Ovary (tissue), 9 donors: ENCODE data around the gene RAET1E. TPM values are rescaled to one million over a fixed set of nuclear protein-coding genes. Genes with fewer than 3 reads are reported as not detected.

Source experiments
- DNase-seq, 5 donors: peaks; one replicate each; pipeline ENCODE4 v3.0.0-alpha.2; 2019 to 2020
- H3K27ac ChIP-seq, 2 donors: fragments of 200-600 bp; one replicate each; pipeline versions ENCODE4 v1.5.1 to v1.8.0; 2019 to 2022
- H3K27me3 ChIP-seq: fragments of 200-600 bp; one replicate; pipeline ENCODE4 v1.8.0; 2022
- H3K36me3 ChIP-seq: fragments of 200-600 bp; sonication (generic); one replicate; pipeline ENCODE4 v1.5.1; 2019
- H3K4me1 ChIP-seq: one replicate; pipeline ENCODE4 v1.8.1; 2013; ENCODE audit warnings: mild to moderate bottlenecking, moderate library complexity; ENCODE audit not compliant: insufficient read depth
- H3K4me3 ChIP-seq: fragments of 200-600 bp; sonication (generic); one replicate; pipeline ENCODE4 v1.5.1; 2017
- H3K9me3 ChIP-seq, 2 donors: fragments of 200-600 bp in 1 of 2; sonication (generic) in 1 of 2; one replicate each; pipeline versions ENCODE4 v1.5.1 to v1.8.1; 2013 to 2019; ENCODE audit warnings: mild to moderate bottlenecking in 1 of 2, moderate library complexity in 1 of 2
- EP300 ChIP-seq: sonication (generic); formaldehyde crosslinking; IDR thresholded peaks from one replicate; pipeline ENCODE4 v1.6.1; 2017; ENCODE audit warnings: antibody characterized with exemption
- POLR2A ChIP-seq: fragments of 450-650 bp; IDR thresholded peaks from one replicate; pipeline ENCODE4 v1.6.1; 2017; ENCODE audit warnings: antibody characterized with exemption, mild to moderate bottlenecking, moderate library complexity
- WGBS, 3 donors: extraction: QIAGEN DNeasy Blood & Tissue Kit in 1 of 3; methylation state at CpG; one replicate each; pipeline versions ENCODE4 v1.1.5 to v1.1.7; 2013 to 2017; 5-methylcytosine and 5-hydroxymethylcytosine counted together
- intact Hi-C, 4 donors: fragments of 100-400 bp; cut with DNase I; formaldehyde crosslinking; loops; one replicate each; pipeline versions ENCODE4 v1.11.0 to v1.15.1; 2022 to 2023
- polyA plus RNA-seq, 2 donors: library from polyadenylated mRNA; stranded (reverse); fragments of 200-250 nt in 1 of 2; fragments of 350-450 nt in 1 of 2; fragmentation: Illumina TruSeq in 1 of 2; extraction: RNeasy Lipid Tissue Mini Kit (QIAGEN cat#74804) in 1 of 2; gene quantifications; one replicate each; pipeline ENCODE4 v1.2.3, GENCODE V29; 2013 to 2014
- total RNA-seq, 7 donors: library from RNA; depleted of rRNA in 2 of 7; stranded (reverse); fragments of >200 nt in 2 of 7; fragmentation: NEBNext Ultra II Directional in 3 of 7; extraction: Animal tissue kit (Norgen Biotek cat#: 25700) in 3 of 7; gene quantifications; one replicate each; pipeline versions ENCODE4 v1.1.0 to v1.2.4, GENCODE V29; 2016 to 2023
- TF ChIP-seq, protein P1 (sequence below), 3 donors: fragments of 450-650 bp in 2 of 3; fragments of 200-600 bp in 1 of 3; IDR thresholded peaks; one replicate each; pipeline versions ENCODE4 v1.5.1 to v1.8.0; 2016 to 2022; ENCODE audit warnings: antibody characterized with exemption in 3 of 3, mild to moderate bottlenecking in 1 of 3
- donor health status: DM: no; HTN: no; CAD: no; lungs with moderate emphysema.
- donor health status: DM: no; HTN: no; CAD: no.
- donor health status: Bipolar disorder and iron deficiency.
- donor health status: DM: yes; HTN: yes; CAD: no.
- donor health status: DM: no; HTN: no; CAD: no.
- donor health status: DM: yes; HTN: yes; CAD: no.

The RAET1E gene
- total and polyA plus RNA-seq, 9 donors = 0.11 to 0.69 (median 0.22) TPM; not detected in 3

DNA sequence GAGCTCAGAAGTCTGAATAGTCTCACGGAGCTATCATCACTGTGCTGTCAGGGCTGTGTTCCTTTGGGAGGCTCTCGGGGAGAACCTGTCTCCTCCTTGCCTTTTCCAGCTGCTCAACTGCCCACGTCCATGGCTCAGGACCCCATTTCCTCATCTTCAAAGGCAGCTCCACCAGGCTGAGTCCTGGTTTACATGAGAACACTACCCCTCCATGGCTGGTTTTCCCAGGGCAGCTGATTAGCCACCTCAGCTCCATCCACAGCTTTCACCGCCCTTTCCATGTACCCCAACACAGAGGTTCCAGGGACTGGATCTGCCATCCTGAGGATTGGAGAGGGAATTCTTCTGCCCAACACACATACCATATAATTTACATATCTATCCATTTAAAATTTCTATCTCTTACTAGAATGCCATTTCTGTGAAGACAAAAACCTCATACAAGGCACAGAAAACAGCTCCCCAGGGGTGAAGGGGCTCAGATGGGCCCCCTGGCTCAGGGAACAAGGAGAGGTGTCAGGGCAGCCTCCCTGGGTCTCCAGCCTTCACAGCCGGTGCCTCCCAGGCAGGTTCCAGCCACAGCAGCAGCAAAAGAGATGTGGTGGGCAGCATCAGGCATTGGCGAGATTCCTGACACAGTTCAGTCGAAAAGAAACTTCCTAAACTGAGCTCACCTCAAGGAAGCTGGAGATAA is 2.2 kb upstream of the RAET1E start:
- Histone ChIP-seq H3K27ac (no peak overlapping the region), H3K4me1 (peaks cover 17% of the 10 kb centered on the region), H3K27me3 (no peaks in the 10 kb centered on the region), H3K4me3 (no peak overlapping the region), H3K36me3 (no peaks in the 10 kb centered on the region), H3K9me3 (no peaks in the 10 kb centered on the region)
- intact Hi-C loops = no loop called here
- no peak for TF ChIP-seq POLR2A
- TF ChIP-seq EP300 = no peak
- TF ChIP-seq, protein P1, sequence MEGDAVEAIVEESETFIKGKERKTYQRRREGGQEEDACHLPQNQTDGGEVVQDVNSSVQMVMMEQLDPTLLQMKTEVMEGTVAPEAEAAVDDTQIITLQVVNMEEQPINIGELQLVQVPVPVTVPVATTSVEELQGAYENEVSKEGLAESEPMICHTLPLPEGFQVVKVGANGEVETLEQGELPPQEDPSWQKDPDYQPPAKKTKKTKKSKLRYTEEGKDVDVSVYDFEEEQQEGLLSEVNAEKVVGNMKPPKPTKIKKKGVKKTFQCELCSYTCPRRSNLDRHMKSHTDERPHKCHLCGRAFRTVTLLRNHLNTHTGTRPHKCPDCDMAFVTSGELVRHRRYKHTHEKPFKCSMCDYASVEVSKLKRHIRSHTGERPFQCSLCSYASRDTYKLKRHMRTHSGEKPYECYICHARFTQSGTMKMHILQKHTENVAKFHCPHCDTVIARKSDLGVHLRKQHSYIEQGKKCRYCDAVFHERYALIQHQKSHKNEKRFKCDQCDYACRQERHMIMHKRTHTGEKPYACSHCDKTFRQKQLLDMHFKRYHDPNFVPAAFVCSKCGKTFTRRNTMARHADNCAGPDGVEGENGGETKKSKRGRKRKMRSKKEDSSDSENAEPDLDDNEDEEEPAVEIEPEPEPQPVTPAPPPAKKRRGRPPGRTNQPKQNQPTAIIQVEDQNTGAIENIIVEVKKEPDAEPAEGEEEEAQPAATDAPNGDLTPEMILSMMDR (IDR thresholded peaks at IDR 0.05) = no peak
- WGBS, 3 donors = 86 to 89% (median 87%) methylated on average over 7 of the region's 7 CpGs
- peak in 1 of 5 donors; percentile 10 for DNase-seq

DNA sequence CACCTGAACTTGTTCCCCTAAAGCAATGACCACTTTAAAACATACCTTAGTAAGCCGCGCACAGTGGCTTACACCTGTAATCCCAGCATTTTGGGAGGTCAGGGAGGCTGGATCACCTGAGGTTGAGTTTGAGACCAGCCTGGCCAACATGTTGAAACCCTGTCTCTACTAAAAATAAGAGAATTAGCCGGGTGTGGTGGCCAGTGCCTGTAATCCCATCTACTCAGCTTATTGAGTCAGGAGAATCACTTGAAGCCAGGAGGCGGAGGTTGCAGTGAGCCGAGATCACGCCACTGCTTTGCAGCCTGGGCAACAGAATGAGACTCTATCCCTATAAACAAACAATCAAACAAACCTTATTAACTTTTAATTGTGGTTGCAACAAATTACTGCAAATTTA is 1.6 kb upstream of the RAET1E start:
- 81 to 96% (median 85%) methylated on average over 6 of the region's 6 CpGs for WGBS, 3 donors
- no peak for TF ChIP-seq POLR2A
- TF ChIP-seq, protein P1 (IDR thresholded peaks at IDR 0.05) = no peak
- TF ChIP-seq EP300 = no peak
- no peaks in the 10 kb centered on the region for H3K36me3 ChIP-seq
- DNase-seq = peak in 1 of 5 donors; percentile 7
- no peaks in the 10 kb centered on the region for H3K27me3 ChIP-seq
- H3K4me1 ChIP-seq = peaks cover 20% of the 10 kb centered on the region
- H3K27ac ChIP-seq = no peak overlapping the region
- H3K4me3 ChIP-seq = no peak overlapping the region
- no peaks in the 10 kb centered on the region for H3K9me3 ChIP-seq
- intact Hi-C loops = no loop called here

DNA sequence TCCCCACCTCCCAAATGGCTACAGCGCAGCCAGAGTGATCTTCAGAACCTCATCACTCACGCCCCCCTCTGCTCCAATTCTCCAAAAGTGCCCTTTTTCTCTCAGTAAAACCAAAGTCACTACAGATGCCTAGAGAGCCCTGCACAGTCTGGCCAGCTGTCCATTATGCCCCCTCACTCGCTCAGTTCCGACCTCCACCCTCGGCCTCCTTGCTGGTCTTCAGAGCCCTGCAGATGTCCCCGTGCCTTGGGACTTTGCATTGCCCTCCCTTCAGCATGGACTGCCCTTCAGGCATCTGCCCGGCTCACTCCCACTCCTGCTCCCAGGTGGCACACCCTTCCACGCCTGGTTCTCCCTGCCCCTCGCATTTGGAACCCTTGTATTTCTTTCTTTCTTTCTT is 1.1 kb upstream of the RAET1E start:
- Histone ChIP-seq H3K4me3 (no peak overlapping the region), H3K9me3 (no peaks in the 10 kb centered on the region), H3K27me3 (no peaks in the 10 kb centered on the region), H3K27ac (no peak overlapping the region), H3K36me3 (no peaks in the 10 kb centered on the region), H3K4me1 (peaks cover 20% of the 10 kb centered on the region)
- intact Hi-C loops = no loop called here
- TF ChIP-seq, protein P1 (IDR thresholded peaks at IDR 0.05) = no peak
- TF ChIP-seq EP300 (no peak), POLR2A (no peak)
- WGBS, 3 donors = 94 to 98% (median 95%) methylated on average over 9 of the region's 9 CpGs
- peak in 1 of 5 donors; percentile 30 for DNase-seq

DNA sequence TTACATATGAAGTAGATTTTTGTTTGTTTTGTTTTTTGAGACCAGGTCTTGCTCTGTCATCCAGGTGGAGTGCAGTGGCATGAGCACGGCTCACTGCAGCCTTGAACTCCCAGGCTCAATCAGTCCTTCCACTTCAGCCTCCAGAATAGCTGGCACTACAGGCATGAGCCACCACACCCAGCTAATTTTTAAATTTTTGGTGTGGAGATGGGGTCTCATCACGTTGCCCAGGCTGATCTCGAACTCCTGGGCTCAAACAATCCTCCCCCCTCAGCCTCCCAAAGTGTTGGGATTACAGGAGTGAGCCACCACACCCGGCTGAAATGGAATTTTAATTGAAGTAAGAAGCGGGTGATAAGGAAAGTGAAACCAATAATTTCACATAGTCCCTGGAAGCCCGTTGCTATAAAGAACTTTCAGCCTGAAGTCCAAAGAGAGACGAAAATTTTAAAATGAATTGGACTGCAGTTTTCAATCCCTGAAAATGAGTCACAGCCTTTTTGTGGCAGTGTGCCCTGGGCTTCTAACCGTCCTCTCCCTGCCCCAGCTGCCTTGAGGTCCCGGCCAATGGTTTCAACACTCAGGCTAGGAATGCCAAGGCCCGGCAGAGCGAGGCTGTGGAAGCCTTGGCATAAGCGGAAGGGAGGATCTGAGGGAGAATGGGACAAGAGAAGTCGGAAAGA is 757 bp downstream of the RAET1E start:
- peaks cover 20% of the 10 kb centered on the region for H3K4me1 ChIP-seq
- DNase-seq = peak; percentile 85 to 94 (median 91)
- H3K36me3 ChIP-seq = no peaks in the 10 kb centered on the region
- no peaks in the 10 kb centered on the region for H3K27me3 ChIP-seq
- WGBS, 3 donors = 11 to 16% (median 15%) methylated on average over 13 of the region's 13 CpGs
- no peak for TF ChIP-seq EP300
- TF ChIP-seq, protein P1 (IDR thresholded peaks at IDR 0.05) = no peak
- no peak for TF ChIP-seq POLR2A
- no peaks in the 10 kb centered on the region for H3K9me3 ChIP-seq
- intact Hi-C loops = no loop called here
- peak overlapping the region; percentile 25 for H3K4me3 ChIP-seq
- H3K27ac ChIP-seq = peak overlapping the region; percentile 30 to 66
